Lower leg skin (tissue), 4 donors: ENCODE measurements around the gene GET3. TPM values are rescaled to one million over a fixed set of nuclear protein-coding genes. Genes with fewer than 3 reads are reported as not detected.
A peak's percentile ranks its signal among the peaks of the same experiment; 100 is the strongest.

Source experiments
- DNase-seq, 2 donors: peaks; one replicate each; pipeline ENCODE4 v3.0.0-alpha.2; 2019; ENCODE audit warnings: low spot score in 2 of 2
- H3K4me3 ChIP-seq: fragments of 200-600 bp; sonication (generic); 2 replicates; pipeline ENCODE4 v1.5.1; 2017; ENCODE audit warnings: mild to moderate bottlenecking, low read depth; ENCODE audit not compliant: poor library complexity, severe bottlenecking
- CTCF ChIP-seq, 3 donors: fragments of 450-650 bp; IDR thresholded peaks; one replicate each; pipeline ENCODE4 v1.5.1; 2016; ENCODE audit warnings: antibody characterized with exemption in 3 of 3, mild to moderate bottlenecking in 3 of 3, moderate library complexity in 2 of 3
- POLR2A ChIP-seq, 2 donors: fragments of 450-650 bp; IDR thresholded peaks; one replicate each; pipeline ENCODE4 v1.6.1; 2016 to 2017; ENCODE audit warnings: antibody characterized with exemption in 2 of 2, mild to moderate bottlenecking in 1 of 2, moderate library complexity in 1 of 2
- WGBS, 2 donors: methylation state at CpG; one replicate each; pipeline ENCODE4 v1.1.5; 2018; 5-methylcytosine and 5-hydroxymethylcytosine counted together
- intact Hi-C: fragments of 100-400 bp; cut with DNase I; formaldehyde crosslinking; loops from one replicate; pipeline ENCODE4 v1.15.0; 2023; ENCODE audit warnings: low total_unique reads
- total RNA-seq, 4 donors: library from RNA; depleted of rRNA; stranded (reverse); fragments of >200 nt; gene quantifications; one replicate each; pipeline ENCODE4 v1.1.0, GENCODE V29; 2016

GET3 gene
- total RNA-seq, 4 donors from 2014 or later, result 43.2 to 63.2 (median 53.4) TPM

DNA sequence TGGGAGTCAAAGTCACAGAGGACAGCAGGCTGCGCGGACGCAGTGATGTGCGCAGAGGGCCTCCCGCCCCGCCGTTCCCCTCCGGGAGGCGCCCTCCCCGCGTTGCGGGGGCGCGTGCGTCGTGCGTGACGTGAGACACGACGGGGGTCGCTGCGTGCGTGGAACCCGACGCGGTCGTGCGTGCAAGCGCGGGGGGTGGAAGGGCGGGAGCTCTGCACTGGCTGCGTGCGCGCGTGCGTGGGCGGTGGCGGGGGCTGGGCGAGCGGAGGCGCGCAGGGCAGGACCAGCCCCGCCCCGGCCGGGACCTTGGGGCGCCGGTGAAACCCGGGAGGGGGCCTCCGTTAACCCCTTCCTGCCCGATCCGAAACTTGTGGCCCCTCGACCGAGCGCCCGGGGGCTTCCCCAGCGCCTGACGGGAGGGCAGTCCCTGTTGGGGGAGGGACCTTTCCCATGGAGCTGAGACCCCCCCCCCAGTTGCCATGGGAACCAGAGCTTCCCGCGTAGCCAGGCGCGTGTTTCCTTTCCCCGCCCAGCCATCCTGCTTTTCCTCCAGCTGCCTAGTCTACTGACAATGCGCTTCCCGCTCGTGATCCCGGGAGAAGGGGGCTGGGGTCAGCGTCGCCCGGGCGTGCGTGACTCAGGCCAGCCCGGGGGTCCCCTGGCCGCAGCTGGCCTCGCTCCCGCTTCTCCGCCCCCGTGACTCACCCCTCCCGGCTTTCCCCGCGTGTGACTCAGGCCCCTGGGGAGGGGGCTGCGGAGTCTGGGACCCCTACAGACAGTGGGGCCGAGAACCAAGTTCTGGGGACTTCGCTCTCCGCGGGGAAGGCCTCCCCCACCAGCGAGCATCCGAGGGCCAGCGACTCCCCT lies 45.4 kb downstream of the GET3 start:
- intact Hi-C loops, result no loop called here
- DNase-seq, result peak; percentile 80 to 96
- WGBS, 2 donors, result 1% methylated on average over 63 to 77 of the region's 88 CpGs
- TF ChIP-seq POLR2A (IDR thresholded peaks at IDR 0.05) (no peak), CTCF (IDR thresholded peaks at IDR 0.05) (no peak)
- H3K4me3 ChIP-seq, result no peak overlapping the region

DNA sequence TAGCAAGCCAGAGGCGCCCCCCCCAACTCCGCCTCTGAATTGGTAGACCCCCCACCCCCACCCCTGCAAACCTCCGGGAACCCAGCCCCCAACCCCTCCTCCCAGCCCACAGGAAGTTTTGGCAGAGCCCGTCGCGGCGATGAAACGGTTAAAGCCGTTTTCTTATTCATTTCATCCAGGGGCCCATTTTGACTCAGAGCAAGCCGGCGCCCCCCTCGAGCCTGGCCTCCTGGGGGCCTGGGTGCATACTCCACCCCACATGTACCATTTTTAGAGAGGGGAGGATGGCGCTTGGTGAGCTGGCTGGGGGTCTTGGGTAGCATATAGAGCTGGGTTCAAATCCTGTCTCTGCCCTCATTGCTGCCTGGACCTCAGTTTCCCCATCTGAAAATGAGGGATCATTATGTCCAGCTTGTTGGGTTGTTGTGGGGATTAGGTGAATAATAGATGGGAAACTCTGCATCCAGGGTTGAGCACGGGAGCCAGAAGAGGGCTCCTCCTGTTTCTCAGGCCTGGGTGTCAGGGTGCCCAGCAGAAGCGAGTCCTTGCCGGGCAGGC lies 46.1 kb downstream of the GET3 start:
- TF ChIP-seq POLR2A (IDR thresholded peaks at IDR 0.05) (no peak), CTCF (IDR thresholded peaks at IDR 0.05) (no peak)
- DNase-seq, result no peak
- intact Hi-C loops, result no loop called here
- WGBS, 2 donors, result 6 to 10% methylated on average over 14 to 15 of the region's 16 CpGs
- no peak overlapping the region for H3K4me3 ChIP-seq

DNA sequence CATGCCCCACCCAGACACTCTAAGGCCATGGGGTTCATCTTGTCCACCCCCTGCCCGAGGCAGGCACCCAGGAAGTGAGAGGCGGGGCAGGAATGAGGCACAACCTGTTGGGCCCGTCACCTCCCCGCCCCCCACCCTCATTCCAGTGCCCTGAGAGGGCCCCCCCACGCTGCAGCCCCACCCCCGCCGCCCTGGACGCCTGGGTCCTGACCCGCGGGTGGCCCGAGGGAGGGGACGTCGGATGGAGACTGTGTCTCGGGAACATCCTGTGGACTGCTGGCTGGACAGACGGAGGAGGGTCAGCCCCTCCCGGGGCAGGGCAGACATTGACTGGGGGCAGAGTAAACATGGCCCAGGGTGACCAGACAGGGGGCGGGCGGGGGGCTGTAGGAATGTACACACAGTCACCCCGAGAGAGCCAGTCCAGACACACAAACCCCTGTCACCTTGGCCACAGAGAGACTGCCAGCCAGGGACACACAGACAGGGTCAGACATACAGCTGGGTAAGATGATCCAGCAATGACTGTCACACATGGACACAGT lies 46.6 kb downstream of the GET3 start:
- DNase-seq, result peak in 1 of 2 donors; percentile 58
- intact Hi-C loops, result no loop called here
- TF ChIP-seq CTCF (IDR thresholded peaks at IDR 0.05), result no peak
- TF ChIP-seq POLR2A (IDR thresholded peaks at IDR 0.05), result no peak
- WGBS, 2 donors, result 4 to 15% methylated on average over 4 to 7 of the region's 19 CpGs
- no peak overlapping the region for H3K4me3 ChIP-seq

DNA sequence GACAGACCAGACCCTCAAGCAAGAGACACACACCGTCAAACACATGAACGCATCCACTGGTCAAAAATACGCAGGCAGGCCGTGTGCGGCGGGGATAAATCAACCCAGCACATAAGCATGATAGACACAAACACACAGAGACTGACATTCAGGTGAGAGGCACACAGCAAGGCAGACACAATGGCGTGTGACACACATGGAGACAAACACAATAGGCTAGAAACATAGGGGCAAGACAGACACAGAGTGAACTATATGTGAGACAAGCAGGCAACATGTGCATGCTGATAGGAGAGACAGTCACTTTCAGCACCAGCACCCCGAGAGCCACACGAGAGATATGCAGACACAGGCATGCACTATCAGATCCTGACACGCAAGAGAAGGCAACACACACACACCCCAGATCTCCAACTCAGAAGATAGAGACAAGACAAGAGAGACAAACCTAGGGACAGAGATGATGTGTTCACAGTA lies 47.1 kb downstream of the GET3 start:
- WGBS, 2 donors, result 20 to 47% methylated on average over 10 of the region's 10 CpGs
- H3K4me3 ChIP-seq, result no peak overlapping the region
- DNase-seq, result no peak
- TF ChIP-seq CTCF (IDR thresholded peaks at IDR 0.05) (no peak), POLR2A (IDR thresholded peaks at IDR 0.05) (no peak)
- intact Hi-C loops, result no loop called here

DNA sequence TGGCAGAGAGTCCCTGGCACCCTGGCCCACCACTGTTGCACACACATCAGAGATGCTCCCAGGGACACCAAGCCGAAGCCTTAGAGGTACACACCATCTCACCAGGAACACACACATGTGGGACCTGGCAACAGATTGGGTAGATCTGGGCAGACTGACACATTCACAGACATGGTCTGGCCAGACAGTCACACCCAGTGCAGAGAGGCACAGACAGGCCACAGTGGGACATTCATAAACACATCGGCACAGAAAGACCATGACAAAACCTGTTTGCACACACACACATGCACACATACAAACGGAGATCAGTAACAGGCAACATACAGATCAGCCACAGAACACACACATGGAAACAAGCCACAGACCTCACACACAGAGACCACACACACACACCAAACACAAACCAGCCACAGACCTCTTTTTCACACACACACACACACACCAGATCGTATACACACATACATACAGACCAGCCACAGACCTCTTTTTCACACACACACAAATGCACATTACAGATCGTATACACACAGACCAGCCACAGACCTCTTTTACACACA lies 47.7 kb downstream of the GET3 start:
- WGBS, 2 donors, result 28 to 31% methylated on average over 5 of the region's 5 CpGs
- TF ChIP-seq POLR2A (IDR thresholded peaks at IDR 0.05) (no peak), CTCF (IDR thresholded peaks at IDR 0.05) (peak in 1 of 3 donors; percentile 6)
- DNase-seq, result peak in 1 of 2 donors; percentile 27
- intact Hi-C loops, result no loop called here
- H3K4me3 ChIP-seq, result no peak overlapping the region
